H1 (cell line): ENCODE results near the gene CYB561D2. TPM values are rescaled to one million over a fixed set of nuclear protein-coding genes. Genes with fewer than 3 reads are reported as not detected.

Source experiments
- CTCF ChIA-PET: fragments of 300-600 bp; sonication (Branson Sonifier 250); formaldehyde crosslinking; loops from one replicate; lab custom pipeline; 2021; ENCODE audit not compliant: partially characterized antibody; lab: Charles Lee
- POLR2A ChIA-PET: fragments of 300-600 bp; sonication (Branson Sonifier 250); formaldehyde crosslinking; loops from one replicate; lab custom pipeline; 2021; ENCODE audit warnings: inconsistent platforms; ENCODE audit not compliant: partially characterized antibody; lab: Charles Lee
- DNase-seq, 2 experiments: peaks; one replicate each; pipeline versions ENCODE4 v3.0.0 to v3.0.0-alpha.2; 2010 to 2022; ENCODE audit warnings: low spot score in 2 of 2, low read depth in 1 of 2, mixed read lengths in 1 of 2
- FAIRE-seq: peaks from 2 replicates; lab custom pipeline; 2011; peaks lifted over from hg19 to GRCh38; lab: Jason Lieb, UNC
- H2AFZ ChIP-seq: 2 replicates; pipeline ENCODE4 v1.8.1; 2012; ENCODE audit warnings: low read length, inconsistent platforms
- H2AK5ac ChIP-seq: 2 replicates; pipeline ENCODE4 v1.6.1; 2013; ENCODE audit warnings: low read depth, low read length
- H2BK120ac ChIP-seq: replicated peaks from 2 replicates; pipeline ENCODE3; 2013; ENCODE audit warnings: low read depth, low read length, inconsistent platforms
- H2BK12ac ChIP-seq: 2 replicates; pipeline ENCODE4 v1.6.1; 2013; ENCODE audit warnings: low read depth, low read length
- H2BK15ac ChIP-seq: 2 replicates; pipeline ENCODE4 v1.6.1; 2013; ENCODE audit warnings: low read length
- H2BK20ac ChIP-seq: 2 replicates; pipeline ENCODE4 v1.6.1; 2013; ENCODE audit warnings: low read length
- H2BK5ac ChIP-seq: 2 replicates; pipeline ENCODE4 v1.6.1; 2013; ENCODE audit warnings: low read depth, low read length
- H3K14ac ChIP-seq: 2 replicates; pipeline ENCODE4 v1.6.1; 2013; ENCODE audit warnings: inconsistent platforms; ENCODE audit not compliant: insufficient read length
- H3K18ac ChIP-seq: 2 replicates; pipeline ENCODE4 v1.6.1; 2013; ENCODE audit warnings: low read length; ENCODE audit errors: extremely low read depth
- H3K23ac ChIP-seq: 2 replicates; pipeline ENCODE4 v1.6.1; 2013; ENCODE audit warnings: inconsistent platforms; ENCODE audit not compliant: insufficient read length
- H3K23me2 ChIP-seq: 2 replicates; pipeline ENCODE4 v1.6.1; 2013; ENCODE audit warnings: low read depth, low read length
- H3K27ac ChIP-seq: 2 replicates; pipeline ENCODE4 v1.6.1; 2011; ENCODE audit warnings: low read depth, low read length, inconsistent platforms
- H3K27me3 ChIP-seq, 4 experiments: replicated peaks in 1 of 4; 1 replicate in 1 of 4; 2 replicates in 3 of 4; pipeline versions ENCODE4 v1.6.1 to v1.8.1; 2011 to 2013; ENCODE audit warnings: low read length in 3 of 4, mild to moderate bottlenecking in 3 of 4, inconsistent platforms in 2 of 4, mixed read lengths in 2 of 4, moderate library complexity in 1 of 4; ENCODE audit not compliant: control insufficient read depth in 3 of 4, insufficient read depth in 3 of 4; ENCODE audit errors: extremely low read depth in 1 of 4
- H3K36me3 ChIP-seq, 4 experiments: 2 replicates each; pipeline versions ENCODE4 v1.6.1 to v1.8.1; 2011 to 2013; ENCODE audit warnings: mild to moderate bottlenecking in 4 of 4, low read length in 3 of 4, moderate library complexity in 2 of 4, control low read depth in 1 of 4, inconsistent platforms in 1 of 4; ENCODE audit not compliant: insufficient read depth in 4 of 4, control insufficient read depth in 2 of 4
- H3K4ac ChIP-seq: replicated peaks from 2 replicates; pipeline ENCODE3; 2013; ENCODE audit warnings: low read length, low read depth, mixed read lengths, inconsistent platforms; ENCODE audit not compliant: insufficient read length
- H3K4me1 ChIP-seq, 4 experiments: replicated peaks in 1 of 4; 1 replicate in 1 of 4; 2 replicates in 3 of 4; pipeline versions ENCODE4 v1.6.1 to v1.8.1; 2011 to 2013; ENCODE audit warnings: low read length in 3 of 4, inconsistent platforms in 2 of 4, mixed read lengths in 1 of 4; ENCODE audit not compliant: insufficient read depth in 4 of 4, control insufficient read depth in 3 of 4
- H3K4me2 ChIP-seq, 2 experiments: 2 replicates each; pipeline versions ENCODE4 v1.6.1 to v1.8.1; 2011 to 2013; ENCODE audit warnings: low read depth in 2 of 2, low read length in 2 of 2, control low read depth in 1 of 2, inconsistent platforms in 1 of 2, mild to moderate bottlenecking in 1 of 2; ENCODE audit not compliant: insufficient read depth in 1 of 2
- H3K4me3 ChIP-seq, 4 experiments: fragments of 200-600, 300-600 bp in 1 of 4; sonication (generic), shearing (Covaris generic), sonication (Bioruptor Twin) in 1 of 4; 2 replicates each; pipeline versions ENCODE4 v1.5.1 to v1.8.1; 2011 to 2016; ENCODE audit warnings: low read length in 4 of 4, low read depth in 3 of 4, control low read depth in 2 of 4, inconsistent platforms in 2 of 4, mild to moderate bottlenecking in 2 of 4, mixed read lengths in 1 of 4, moderate library complexity in 1 of 4; ENCODE audit not compliant: insufficient read depth in 2 of 4; ENCODE audit errors: extremely low read depth in 1 of 4
- H3K56ac ChIP-seq: replicated peaks from 2 replicates; pipeline ENCODE3; 2013; ENCODE audit warnings: low read depth, mild to moderate bottlenecking, mixed read lengths, low read length, inconsistent platforms; ENCODE audit not compliant: insufficient read length
- H3K79me1 ChIP-seq: 2 replicates; pipeline ENCODE4 v1.6.1; 2013; ENCODE audit warnings: low read depth, low read length, control low read depth
- H3K79me2 ChIP-seq, 2 experiments: 2 replicates each; pipeline versions ENCODE4 v1.6.1 to v1.8.1; 2012 to 2013; ENCODE audit warnings: low read length in 2 of 2, mild to moderate bottlenecking in 2 of 2, inconsistent platforms in 1 of 2; ENCODE audit not compliant: insufficient read depth in 2 of 2, control insufficient read depth in 1 of 2
- H3K9ac ChIP-seq, 4 experiments: replicated peaks in 1 of 4; 1 replicate in 1 of 4; 2 replicates in 3 of 4; pipeline versions ENCODE4 v1.6.1 to v1.8.1; 2011 to 2013; ENCODE audit warnings: low read depth in 3 of 4, low read length in 3 of 4, control low read depth in 2 of 4, mild to moderate bottlenecking in 2 of 4, moderate library complexity in 2 of 4, inconsistent platforms in 1 of 4; ENCODE audit errors: extremely low read depth in 1 of 4
- H3K9me3 ChIP-seq, 2 experiments: 2 replicates each; pipeline versions ENCODE4 v1.6.1 to v1.8.1; 2012 to 2013; ENCODE audit warnings: mild to moderate bottlenecking in 2 of 2, moderate library complexity in 2 of 2, control low read depth in 1 of 2, inconsistent platforms in 1 of 2, low read depth in 1 of 2, low read length in 1 of 2, mixed read lengths in 1 of 2; ENCODE audit not compliant: insufficient read depth in 2 of 2
- H4K20me1 ChIP-seq, 2 experiments: replicated peaks in 1 of 2; 2 replicates each; pipeline versions ENCODE3 to v1.8.1; 2011 to 2013; ENCODE audit warnings: inconsistent platforms in 2 of 2, low read length in 2 of 2, mild to moderate bottlenecking in 1 of 2; ENCODE audit not compliant: insufficient read depth in 2 of 2, control insufficient read depth in 1 of 2
- H4K5ac ChIP-seq: 2 replicates; pipeline ENCODE4 v1.6.1; 2013; ENCODE audit warnings: low read length, low read depth, mixed read lengths, inconsistent platforms; ENCODE audit not compliant: insufficient read length
- H4K8ac ChIP-seq: 2 replicates; pipeline ENCODE4 v1.8.0; 2013; ENCODE audit warnings: mild to moderate bottlenecking, moderate library complexity, low read length, inconsistent platforms; ENCODE audit not compliant: insufficient read depth; ENCODE audit errors: extremely low read depth
- H4K91ac ChIP-seq: replicated peaks from 2 replicates; pipeline ENCODE3; 2013; ENCODE audit warnings: low read length, mixed read lengths, inconsistent platforms; ENCODE audit not compliant: insufficient read length
- BACH1 ChIP-seq: IDR thresholded peaks from 2 replicates; pipeline ENCODE4 v1.6.1; 2012; ENCODE audit warnings: low read length, improper control_type of control experiment
- HDAC6 ChIP-seq: IDR thresholded peaks from one replicate; pipeline ENCODE4 v1.7.1; 2012; ENCODE audit warnings: low read depth, mild to moderate bottlenecking, inconsistent platforms, low read length, moderate library complexity
- KDM4A ChIP-seq: IDR thresholded peaks from one replicate; pipeline ENCODE4 v1.7.1; 2012; ENCODE audit warnings: low read depth, mild to moderate bottlenecking, moderate library complexity, low read length, inconsistent platforms; ENCODE audit not compliant: severe bottlenecking
- PHF8 ChIP-seq: fragments of 200-600 bp; sonication (generic); conservative IDR thresholded peaks from 2 replicates; pipeline ENCODE4 v1.7.1; 2012; ENCODE audit warnings: low read depth, mild to moderate bottlenecking, inconsistent platforms, low read length, moderate library complexity
- RXRA ChIP-seq: IDR thresholded peaks from 2 replicates; pipeline ENCODE4 v1.6.1; 2011; ENCODE audit warnings: low read depth, mild to moderate bottlenecking, low read length, moderate library complexity; ENCODE audit not compliant: insufficient read depth
- SAP30 ChIP-seq: fragments of 300-600 bp; sonication (generic); IDR thresholded peaks from 2 replicates; pipeline ENCODE4 v1.7.1; 2012; ENCODE audit warnings: low read length, moderate library complexity, mild to moderate bottlenecking, inconsistent platforms; ENCODE audit not compliant: insufficient read depth, insufficient replicate concordance
- TBP ChIP-seq: IDR thresholded peaks from 2 replicates; pipeline ENCODE4 v1.6.1; 2011; ENCODE audit warnings: low read depth, low read length, improper control_type of control experiment
- WGBS, 2 experiments: shearing (Covaris generic) in 1 of 2; methylation state at CpG; one replicate each; pipeline versions ENCODE4 v1.1.6 to v1.1.7; 2013 to 2015; ENCODE audit warnings: low lambda C conversion rate in 2 of 2, mixed read lengths in 2 of 2, inconsistent platforms in 1 of 2, low coverage in 1 of 2, missing lambda C conversion rate in 1 of 2; ENCODE audit not compliant: insufficient replicate concordance in 2 of 2, insufficient coverage in 1 of 2, insufficient read length in 1 of 2; ENCODE audit errors: extremely low coverage in 1 of 2, missing lambda C conversion rate in 1 of 2; 5-methylcytosine and 5-hydroxymethylcytosine counted together
- polyA plus RNA-seq, 7 experiments: library from polyadenylated mRNA; depleted of rRNA in 3 of 7; stranded (reverse) in 5 of 7; unstranded in 2 of 7; fragments of >200 nt in 5 of 7; fragments of 200-250 nt in 2 of 7; gene quantifications; 1 replicate in 5 of 7; 2 replicates in 1 of 7; 4 replicates in 1 of 7; pipeline versions ENCODE4 v1.2.1 to v1.2.3, GENCODE V29; 2011 to 2013; ENCODE audit warnings: missing spikeins in 2 of 7, mixed read lengths in 2 of 7
- total RNA-seq: library from RNA; stranded (reverse); fragmentation: NEBNext Ultra II Directional; extraction: Animal tissue kit (Norgen Biotek cat#: 25700); gene quantifications from 2 replicates; pipeline ENCODE4 v1.2.1, GENCODE V29; 2021

Gene CYB561D2
- total and polyA plus RNA-seq, 2 of the 8 experiments (the other 6 are each of a cell fraction or from before 2014, with no cell fraction given) = 9.8 to 34.0 TPM

DNA sequence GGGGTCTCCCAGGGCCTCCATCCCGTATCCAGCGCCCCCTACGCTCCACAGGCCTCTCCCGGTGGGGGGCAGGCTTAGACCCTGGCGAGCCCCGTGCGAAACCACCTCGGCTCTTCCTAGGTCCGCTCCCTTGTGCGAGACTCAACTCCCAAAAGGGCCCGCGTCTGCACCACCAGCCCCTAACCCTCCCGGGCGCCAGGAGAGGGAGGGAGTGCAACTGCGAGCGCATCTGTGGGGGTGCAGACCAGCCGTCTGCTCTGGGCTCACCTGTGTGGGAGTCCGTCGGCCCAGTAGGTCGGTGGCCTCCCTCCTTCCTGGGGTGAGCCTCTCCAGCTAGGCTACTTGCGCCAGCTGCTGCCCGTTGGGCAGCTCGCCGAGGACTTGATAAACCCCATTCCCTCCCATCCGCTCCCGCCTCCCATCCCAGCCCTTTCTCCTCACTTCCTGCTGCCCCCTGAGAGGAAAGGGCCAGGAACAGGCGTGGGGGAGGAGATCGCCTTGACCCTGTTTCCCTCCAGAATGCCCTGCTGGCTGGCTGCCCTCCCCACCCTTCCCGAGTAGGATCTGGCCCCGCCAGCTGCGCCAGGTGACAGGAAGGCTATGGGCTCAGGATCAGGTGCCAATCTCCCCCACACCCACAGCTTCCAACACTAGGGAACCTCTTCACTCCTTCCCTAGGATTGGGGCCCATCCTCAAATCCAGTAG is 28.1 kb upstream of the CYB561D2 start, which contains the start of gene HYAL2:
Gene HYAL2 (minus strand): TSS at position 360 of the 706 bp plus-strand sequence. CDS start 2,256 bp downstream, outside the sequence.
- FAIRE-seq (no peak), DNase-seq (peak in 1 of 2 experiments; percentile 76)
- H4K20me1 ChIP-seq = peaks cover 11 to 25% of the 10 kb centered on the region in 2 experiments
- H3K79me1 ChIP-seq = peaks cover 22% of the 10 kb centered on the region
- H3K27me3 ChIP-seq = no peaks in the 10 kb centered on the region
- ChIA-PET POLR2A (interaction anchor here (0.7 to 12.6 kb wide), 12 partner anchors 7 to 87 kb away, joined by 3 to 149 read pairs (median 8); partner anchors contain the start of genes GNAI2, HYAL1, HYAL3 and IFRD2), CTCF (interaction anchor here (0.8 to 7.5 kb wide), 17 partner anchors 7 to 131 kb away, joined by 3 to 75 read pairs (median 11); partner anchors contain the start of genes GNAT1, HYAL1, IFRD2 and LSMEM2)
- peak within 1 kb of the TSS; percentile 29; the same call in 1 of the 2 replicates for H2AFZ ChIP-seq
- H3K4me1 ChIP-seq = peaks cover 0 to 40% (median 21%) of the 10 kb centered on the region in 4 experiments; a peak in 6 of 7 replicates
- WGBS, 2 experiments = 7% methylated on average over 18 of the region's 31 CpGs; no CpG with 5 or more reads in 1 of the 2 experiments
- H3K56ac ChIP-seq = peak within 1 kb of the TSS; percentile 84
- peak; percentile 38; the same call in 1 of the 2 replicates for TF ChIP-seq PHF8
- no peak for TF ChIP-seq TBP
- TF ChIP-seq KDM4A = peak; percentile 35
- no peak for TF ChIP-seq BACH1
- no peak for TF ChIP-seq RXRA
- TF ChIP-seq HDAC6 = no peak
- TF ChIP-seq SAP30 = peak; percentile 12
- H3K36me3 ChIP-seq = peaks cover 22 to 30% (median 26%) of the 10 kb centered on the region in 4 experiments
- no peak within 1 kb of the TSS for H2AK5ac ChIP-seq
- H3K9me3 ChIP-seq = no peaks in the 10 kb centered on the region
- H3K14ac ChIP-seq = no peak within 1 kb of the TSS
- peak within 1 kb of the TSS; percentile 97 for H3K4me2 ChIP-seq
- peak within 1 kb of the TSS; percentile 100 for H3K27ac ChIP-seq
- peak within 1 kb of the TSS; percentile 26 for H2BK120ac ChIP-seq
- peak within 1 kb of the TSS; percentile 36; the same call in 1 of the 2 replicates for H4K8ac ChIP-seq
- peak within 1 kb of the TSS; percentile 95 to 100 (median 98) for H3K9ac ChIP-seq
- peaks cover 22% of the 10 kb centered on the region for H3K23me2 ChIP-seq
- H3K23ac ChIP-seq = peak within 1 kb of the TSS; percentile 18
- H4K5ac ChIP-seq = peak within 1 kb of the TSS; percentile 64
- peak within 1 kb of the TSS; percentile 91 for H4K91ac ChIP-seq
- H3K4ac ChIP-seq = peak within 1 kb of the TSS; percentile 55
- H2BK15ac ChIP-seq = peak within 1 kb of the TSS; percentile 88; the same call in 1 of the 2 replicates
- H3K79me2 ChIP-seq = peaks cover 0 to 33% of the 10 kb centered on the region in 2 experiments; a peak in 3 of 4 replicates
- peak within 1 kb of the TSS; percentile 97 for H3K18ac ChIP-seq
- peak within 1 kb of the TSS; percentile 92 for H2BK12ac ChIP-seq
- peak within 1 kb of the TSS; percentile 99 for H2BK5ac ChIP-seq
- H2BK20ac ChIP-seq = peak within 1 kb of the TSS; percentile 72; the same call in 1 of the 2 replicates
- H3K4me3 ChIP-seq = peak within 1 kb of the TSS; percentile 89 to 96 (median 94)
